ENCODE data around the gene CLASP1.

- TF ChIP-seq MAX (IDR thresholded peaks at IDR 0.05) (no peak), CTCF (IDR thresholded peaks at IDR 0.05; ENCODE audit: low read depth, low read length, missing input control) (no peak), FOXA1 (IDR thresholded peaks at IDR 0.05) (no peak), YY1 (IDR thresholded peaks at IDR 0.05) (no peak), SP1 (IDR thresholded peaks at IDR 0.05) (no peak), GABPA (IDR thresholded peaks at IDR 0.05 in 1 of 2, conservative IDR thresholded peaks at IDR 0.05 in 1 of 2) (no peak), JUND (IDR thresholded peaks at IDR 0.05) (no peak)
- TF ChIP-seq, protein P1, sequence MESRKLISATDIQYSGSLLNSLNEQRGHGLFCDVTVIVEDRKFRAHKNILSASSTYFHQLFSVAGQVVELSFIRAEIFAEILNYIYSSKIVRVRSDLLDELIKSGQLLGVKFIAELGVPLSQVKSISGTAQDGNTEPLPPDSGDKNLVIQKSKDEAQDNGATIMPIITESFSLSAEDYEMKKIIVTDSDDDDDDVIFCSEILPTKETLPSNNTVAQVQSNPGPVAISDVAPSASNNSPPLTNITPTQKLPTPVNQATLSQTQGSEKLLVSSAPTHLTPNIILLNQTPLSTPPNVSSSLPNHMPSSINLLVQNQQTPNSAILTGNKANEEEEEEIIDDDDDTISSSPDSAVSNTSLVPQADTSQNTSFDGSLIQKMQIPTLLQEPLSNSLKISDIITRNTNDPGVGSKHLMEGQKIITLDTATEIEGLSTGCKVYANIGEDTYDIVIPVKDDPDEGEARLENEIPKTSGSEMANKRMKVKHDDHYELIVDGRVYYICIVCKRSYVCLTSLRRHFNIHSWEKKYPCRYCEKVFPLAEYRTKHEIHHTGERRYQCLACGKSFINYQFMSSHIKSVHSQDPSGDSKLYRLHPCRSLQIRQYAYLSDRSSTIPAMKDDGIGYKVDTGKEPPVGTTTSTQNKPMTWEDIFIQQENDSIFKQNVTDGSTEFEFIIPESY (IDR thresholded peaks at IDR 0.05) = no peak
These were observed 32.1 kb downstream of the CLASP1 start for GRCh38 chr2:121617042-121617599.
